22Rv1 (cell line): ENCODE data around the gene SLC66A2.

ENCODE experiments used
- H3K27ac ChIP-seq: fragments of 450-650 bp; 2 replicates; pipeline ENCODE4 v1.5.1; 2017
- ZFX ChIP-seq: fragments of 450-650 bp; IDR thresholded peaks from 2 replicates; pipeline ENCODE4 v1.6.1; 2017; ENCODE audit warnings: antibody characterized with exemption, borderline replicate concordance
- TF ChIP-seq, protein P1 (sequence below): fragments of 450-650 bp; IDR thresholded peaks from 2 replicates; pipeline ENCODE4 v1.5.1; 2017; ENCODE audit warnings: mild to moderate bottlenecking

Gene SLC66A2

GRCh38 chr18:79862562-79862961 is 88.9 kb downstream of the SLC66A2 start:
- TF ChIP-seq ZFX: no peak
- TF ChIP-seq, protein P1, sequence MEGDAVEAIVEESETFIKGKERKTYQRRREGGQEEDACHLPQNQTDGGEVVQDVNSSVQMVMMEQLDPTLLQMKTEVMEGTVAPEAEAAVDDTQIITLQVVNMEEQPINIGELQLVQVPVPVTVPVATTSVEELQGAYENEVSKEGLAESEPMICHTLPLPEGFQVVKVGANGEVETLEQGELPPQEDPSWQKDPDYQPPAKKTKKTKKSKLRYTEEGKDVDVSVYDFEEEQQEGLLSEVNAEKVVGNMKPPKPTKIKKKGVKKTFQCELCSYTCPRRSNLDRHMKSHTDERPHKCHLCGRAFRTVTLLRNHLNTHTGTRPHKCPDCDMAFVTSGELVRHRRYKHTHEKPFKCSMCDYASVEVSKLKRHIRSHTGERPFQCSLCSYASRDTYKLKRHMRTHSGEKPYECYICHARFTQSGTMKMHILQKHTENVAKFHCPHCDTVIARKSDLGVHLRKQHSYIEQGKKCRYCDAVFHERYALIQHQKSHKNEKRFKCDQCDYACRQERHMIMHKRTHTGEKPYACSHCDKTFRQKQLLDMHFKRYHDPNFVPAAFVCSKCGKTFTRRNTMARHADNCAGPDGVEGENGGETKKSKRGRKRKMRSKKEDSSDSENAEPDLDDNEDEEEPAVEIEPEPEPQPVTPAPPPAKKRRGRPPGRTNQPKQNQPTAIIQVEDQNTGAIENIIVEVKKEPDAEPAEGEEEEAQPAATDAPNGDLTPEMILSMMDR: no peak

GRCh38 chr18:79861687-79862086 is 89.8 kb downstream of the SLC66A2 start:
- TF ChIP-seq, protein P1: no peak
- no peak for TF ChIP-seq ZFX
- H3K27ac ChIP-seq: no peak overlapping the region

More at GRCh38 chr18:79862562-79862961, 88.9 kb downstream of the SLC66A2 start:
- H3K27ac ChIP-seq: no peak overlapping the region

DNA sequence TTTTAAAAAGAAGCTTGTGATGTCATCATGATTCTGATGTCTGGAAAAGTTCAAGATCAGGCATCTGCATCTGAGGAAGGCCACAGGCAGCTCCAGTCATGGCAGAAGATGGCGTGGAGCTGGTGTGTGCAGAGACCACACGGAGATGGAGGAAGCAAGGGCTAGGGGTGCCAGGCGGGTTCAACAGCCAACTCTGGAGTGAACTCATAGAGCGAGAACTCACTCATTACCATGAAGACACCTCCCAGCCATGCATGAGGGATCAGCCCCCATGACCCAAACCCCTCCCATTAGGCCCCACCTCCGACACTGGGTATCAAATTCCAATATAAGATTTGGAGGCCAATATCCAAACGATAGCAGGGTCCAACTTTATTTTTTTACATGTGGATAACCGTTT is 92.1 kb downstream of the SLC66A2 start:
- no peak overlapping the region for H3K27ac ChIP-seq
- TF ChIP-seq ZFX: no peak
- TF ChIP-seq, protein P1: no peak

- no peak overlapping the region for H3K27ac ChIP-seq
- no peak for TF ChIP-seq ZFX
- TF ChIP-seq, protein P1: no peak
These were observed 94.3 kb downstream of the SLC66A2 start for GRCh38 chr18:79857082-79857671.

DNA sequence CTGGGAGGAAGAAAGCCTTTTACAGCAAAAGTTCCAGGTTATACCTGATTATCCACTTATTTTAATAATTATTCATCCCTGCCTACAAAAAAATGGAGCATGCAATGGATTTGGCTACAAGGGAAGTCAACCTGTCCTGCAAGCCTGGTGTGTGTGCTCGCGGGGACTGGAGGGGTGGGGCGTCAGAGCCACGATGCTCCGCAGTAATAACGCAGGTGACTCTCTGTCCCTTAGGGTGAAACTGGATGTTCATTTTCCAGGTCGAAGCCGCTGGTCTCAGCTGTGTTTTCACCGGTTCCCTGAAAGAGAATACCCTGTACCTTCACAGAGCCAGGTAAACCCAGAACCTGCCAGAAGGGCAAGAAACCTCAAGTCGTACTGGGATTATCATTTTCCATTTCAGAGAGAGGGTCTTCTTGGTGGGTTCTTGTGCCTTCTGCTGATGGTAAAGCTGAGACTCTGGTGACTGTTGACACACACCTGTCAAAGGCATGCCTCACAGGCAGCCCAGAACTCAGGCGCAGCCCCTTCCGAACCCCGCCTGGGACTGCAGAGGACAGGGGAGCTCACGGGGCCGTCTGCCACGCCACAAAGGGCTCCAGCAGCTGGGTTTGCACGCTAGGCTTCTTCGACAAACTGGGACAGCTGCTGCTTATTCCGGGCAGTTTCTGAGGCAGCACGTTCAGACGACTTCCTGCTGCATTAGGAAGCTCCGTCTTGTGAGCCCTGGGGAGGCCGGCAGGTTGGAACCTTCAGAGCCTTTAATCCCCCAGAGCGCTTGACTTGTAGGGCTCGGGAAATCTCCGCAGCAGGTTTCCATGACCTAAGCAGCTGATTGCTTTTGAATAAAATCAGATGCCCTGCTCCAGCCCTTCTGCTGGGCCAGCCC is 95.1 kb downstream of the SLC66A2 start:
- TF ChIP-seq ZFX: no peak
- no peak overlapping the region for H3K27ac ChIP-seq

DNA sequence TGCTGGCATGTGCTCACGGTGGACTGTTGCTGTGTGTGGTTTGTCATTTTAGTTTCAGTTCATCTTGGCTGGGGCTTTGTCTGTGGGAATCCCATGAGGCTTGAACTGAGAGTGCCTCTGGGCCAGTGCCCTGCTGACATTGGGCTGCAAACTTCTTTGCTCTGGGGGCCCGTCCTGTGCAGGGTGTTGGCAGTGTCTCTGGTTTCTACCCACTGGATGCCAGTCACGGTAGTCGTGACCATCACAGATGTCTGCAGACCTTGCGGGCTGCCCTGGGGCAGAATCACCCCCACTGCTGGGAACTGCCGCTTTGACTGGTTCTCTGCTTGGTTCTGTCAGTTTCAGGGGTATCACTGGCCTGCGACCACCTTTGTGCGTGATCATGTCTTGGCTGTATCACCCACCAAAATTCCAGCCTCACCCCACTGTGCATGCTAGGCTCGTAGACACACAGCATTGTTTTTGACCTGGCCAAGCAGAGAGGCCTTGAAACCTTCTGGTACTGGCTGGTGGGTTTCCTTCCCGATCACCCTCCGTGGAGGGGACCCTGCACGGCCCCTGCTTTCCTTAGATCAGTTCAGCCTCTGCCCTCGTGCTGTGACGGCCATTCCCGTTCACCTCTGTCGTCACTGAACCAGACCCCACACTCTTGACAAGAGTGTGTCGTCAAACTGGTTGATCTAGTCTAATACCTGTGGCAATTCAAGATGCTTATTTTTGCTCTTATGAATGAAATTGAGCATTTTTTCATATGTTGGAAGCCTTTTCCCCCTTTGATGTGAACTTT is 96.1 kb downstream of the SLC66A2 start:
- TF ChIP-seq, protein P1: no peak
- no peak for TF ChIP-seq ZFX

GRCh38 chr18:79853993-79854364 is 97.5 kb downstream of the SLC66A2 start:
- no peak overlapping the region for H3K27ac ChIP-seq
- TF ChIP-seq ZFX: no peak
- TF ChIP-seq, protein P1: no peak

More for the DNA sequence above, 96.1 kb downstream of the SLC66A2 start:
- no peak overlapping the region for H3K27ac ChIP-seq
